ENCODE results near the gene RGCC. TPM values are rescaled to one million over a fixed set of nuclear protein-coding genes. Genes with fewer than 3 reads are reported as not detected.

Gene RGCC
- total RNA-seq, 1 experiment from 2014 or later: 3.4 TPM

- H3K9me2 ChIP-seq (ENCODE audit: insufficient read depth): no peaks in the 10 kb centered on the region
- H3K27ac ChIP-seq: no peak overlapping the region
- CTCF ChIA-PET: no interaction called here
- no TSS peak for BruUV-seq (replicated peaks)
- no peak overlapping the region for H3K4me2 ChIP-seq
- H3F3A ChIP-seq (ENCODE audit: insufficient read depth, low read depth): no peaks in the 10 kb centered on the region
- no peaks in the 10 kb centered on the region for H3K27me3 ChIP-seq (ENCODE audit: insufficient read depth, low read depth)
- DNase-seq: no peak
- intact Hi-C loops (cut with micrococcal nuclease; ENCODE audit: unreplicated experiment): no loop called here
- no peaks in the 10 kb centered on the region for H4K20me1 ChIP-seq (ENCODE audit: insufficient read depth)
- H2AFZ ChIP-seq: no peak overlapping the region
- H3K4me3 ChIP-seq: no peak overlapping the region
- no peaks in the 10 kb centered on the region for H3K79me2 ChIP-seq (ENCODE audit: low read depth)
- H3K4me1 ChIP-seq (replicated peaks; ENCODE audit: insufficient read depth): no peaks in the 10 kb centered on the region
- H3K36me3 ChIP-seq (ENCODE audit: low read depth): no peaks in the 10 kb centered on the region
- no peaks in the 10 kb centered on the region for H3K9me3 ChIP-seq (ENCODE audit: insufficient read depth, low read depth)
- POLR2A ChIA-PET (ENCODE audit: unreplicated experiment): no interaction called here
- TF ChIP-seq EZH2 (IDR thresholded peaks at IDR 0.05; ENCODE audit: low read depth) (no peak), CTCF (conservative IDR thresholded peaks at IDR 0.05) (no peak)
Measured at GRCh38 chr13:41516760-41517159, 59.4 kb downstream of the RGCC start.

GRCh38 chr13:41520016-41520659 lies 62.8 kb downstream of the RGCC start:
- H3K27me3 ChIP-seq (ENCODE audit: insufficient read depth, low read depth): no peaks in the 10 kb centered on the region
- CTCF ChIA-PET: interaction anchor here (0.5 kb wide), 1 partner anchor 63 kb away, joined by 4 read pairs; no protein-coding TSS in a partner anchor
- H4K20me1 ChIP-seq (ENCODE audit: insufficient read depth): no peaks in the 10 kb centered on the region
- no peaks in the 10 kb centered on the region for H3K4me1 ChIP-seq (replicated peaks; ENCODE audit: insufficient read depth)
- no peaks in the 10 kb centered on the region for H3K9me2 ChIP-seq (ENCODE audit: insufficient read depth)
- H3K79me2 ChIP-seq (ENCODE audit: low read depth): no peaks in the 10 kb centered on the region
- POLR2A ChIA-PET (ENCODE audit: unreplicated experiment): no interaction called here
- H3K27ac ChIP-seq: no peak overlapping the region
- H3K4me3 ChIP-seq: no peak overlapping the region
- H3K36me3 ChIP-seq (ENCODE audit: low read depth): no peaks in the 10 kb centered on the region
- intact Hi-C loops (cut with micrococcal nuclease; ENCODE audit: unreplicated experiment): no loop called here
- no peak for TF ChIP-seq CTCF (conservative IDR thresholded peaks at IDR 0.05)
- no peak for TF ChIP-seq EZH2 (IDR thresholded peaks at IDR 0.05; ENCODE audit: low read depth)
- H3K9me3 ChIP-seq (ENCODE audit: insufficient read depth, low read depth): no peaks in the 10 kb centered on the region
- no peak overlapping the region for H3K4me2 ChIP-seq
- no TSS peak for BruUV-seq (replicated peaks)
- DNase-seq: no peak
- no peaks in the 10 kb centered on the region for H3F3A ChIP-seq (ENCODE audit: insufficient read depth, low read depth)
- H2AFZ ChIP-seq: no peak overlapping the region

Other genes starting within 250 kb of the RGCC start
- 8.2 and 15.8 TPM in 2 replicates for gene MTRF1, start 194.0 kb upstream of the RGCC start, total RNA-seq (2021)
- 11.0 and 12.1 TPM in 2 replicates for gene NAA16, start 146.3 kb upstream of the RGCC start, total RNA-seq (2021)